ENCODE results near the gene TUBA3C.

TUBA3C gene

GRCh38 chr13:19150226-19150625 is 31.4 kb downstream of the TUBA3C start:
- DNase-seq (ENCODE audit: low spot score): no peak
- POLR2A ChIA-PET (ENCODE audit: low non-redundant PET): no interaction called here
- CTCF ChIA-PET: no interaction called here
- TF ChIP-seq CTCF (conservative IDR thresholded peaks at IDR 0.05; ENCODE audit: low read depth): no peak
- no peak overlapping the region for H3K27ac ChIP-seq

- no peak for TF ChIP-seq CTCF (conservative IDR thresholded peaks at IDR 0.05; ENCODE audit: low read depth)
- ChIA-PET CTCF (no interaction called here), POLR2A (ENCODE audit: low non-redundant PET) (no interaction called here)
- no peak for DNase-seq (ENCODE audit: low spot score)
- no peak overlapping the region for H3K27ac ChIP-seq
Measured at GRCh38 chr13:19148561-19148960, 33.1 kb downstream of the TUBA3C start.
